Neural progenitor cell (in vitro differentiated cells): ENCODE results near the gene ACTBL2.

Source experiments
- EZH2 ChIP-seq: fragments of 200-600 bp; sonication (generic); IDR thresholded peaks from 2 replicates; pipeline ENCODE4 v1.6.1; 2017; ENCODE audit warnings: antibody characterized with exemption, mild to moderate bottlenecking, moderate library complexity
- TF ChIP-seq, protein P1 (sequence below): fragments of 200-600 bp; sonication (generic); IDR thresholded peaks from 2 replicates; pipeline ENCODE4 v1.5.1; 2017; ENCODE audit warnings: antibody characterized with exemption, mild to moderate bottlenecking

DNA sequence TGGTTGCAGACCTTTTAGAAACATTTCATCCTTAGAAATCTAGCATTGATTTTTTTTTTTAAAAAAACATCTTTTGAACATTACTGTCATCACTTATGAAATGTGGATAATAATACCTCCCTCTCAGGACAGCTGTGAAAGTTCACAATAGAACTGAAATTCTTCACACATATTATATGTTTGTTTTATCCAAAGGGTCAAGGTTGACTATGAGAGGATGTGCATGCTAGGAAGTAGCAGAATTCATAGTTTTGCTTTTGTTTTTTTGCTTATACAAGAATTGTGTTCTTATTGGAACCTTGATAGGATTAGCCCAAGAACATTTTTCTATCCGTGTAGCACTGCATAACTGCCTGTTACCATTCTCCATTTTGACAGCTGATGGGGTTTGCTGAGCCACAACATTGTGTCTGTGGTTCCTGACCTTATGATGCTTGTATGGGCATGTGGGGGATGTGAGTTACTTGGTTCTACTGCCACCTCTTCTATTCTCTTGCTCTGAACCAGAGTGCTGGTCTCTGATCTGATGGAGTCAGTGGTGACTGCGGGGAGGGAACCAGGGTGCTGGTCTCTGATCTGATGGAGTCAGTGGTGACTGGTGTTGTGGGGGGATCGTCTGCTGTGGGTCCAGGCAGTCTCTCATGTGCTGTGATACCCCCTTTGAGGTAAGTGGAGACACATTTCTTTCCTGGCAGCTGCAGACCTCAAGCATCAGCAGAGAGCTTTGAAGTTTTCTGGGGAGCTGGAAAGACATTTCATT is 27.1 kb upstream of the ACTBL2 start:
- TF ChIP-seq, protein P1, sequence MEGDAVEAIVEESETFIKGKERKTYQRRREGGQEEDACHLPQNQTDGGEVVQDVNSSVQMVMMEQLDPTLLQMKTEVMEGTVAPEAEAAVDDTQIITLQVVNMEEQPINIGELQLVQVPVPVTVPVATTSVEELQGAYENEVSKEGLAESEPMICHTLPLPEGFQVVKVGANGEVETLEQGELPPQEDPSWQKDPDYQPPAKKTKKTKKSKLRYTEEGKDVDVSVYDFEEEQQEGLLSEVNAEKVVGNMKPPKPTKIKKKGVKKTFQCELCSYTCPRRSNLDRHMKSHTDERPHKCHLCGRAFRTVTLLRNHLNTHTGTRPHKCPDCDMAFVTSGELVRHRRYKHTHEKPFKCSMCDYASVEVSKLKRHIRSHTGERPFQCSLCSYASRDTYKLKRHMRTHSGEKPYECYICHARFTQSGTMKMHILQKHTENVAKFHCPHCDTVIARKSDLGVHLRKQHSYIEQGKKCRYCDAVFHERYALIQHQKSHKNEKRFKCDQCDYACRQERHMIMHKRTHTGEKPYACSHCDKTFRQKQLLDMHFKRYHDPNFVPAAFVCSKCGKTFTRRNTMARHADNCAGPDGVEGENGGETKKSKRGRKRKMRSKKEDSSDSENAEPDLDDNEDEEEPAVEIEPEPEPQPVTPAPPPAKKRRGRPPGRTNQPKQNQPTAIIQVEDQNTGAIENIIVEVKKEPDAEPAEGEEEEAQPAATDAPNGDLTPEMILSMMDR: no peak
- no peak for TF ChIP-seq EZH2
